ENCODE measurements around the gene KIF17.

The KIF17 gene

DNA sequence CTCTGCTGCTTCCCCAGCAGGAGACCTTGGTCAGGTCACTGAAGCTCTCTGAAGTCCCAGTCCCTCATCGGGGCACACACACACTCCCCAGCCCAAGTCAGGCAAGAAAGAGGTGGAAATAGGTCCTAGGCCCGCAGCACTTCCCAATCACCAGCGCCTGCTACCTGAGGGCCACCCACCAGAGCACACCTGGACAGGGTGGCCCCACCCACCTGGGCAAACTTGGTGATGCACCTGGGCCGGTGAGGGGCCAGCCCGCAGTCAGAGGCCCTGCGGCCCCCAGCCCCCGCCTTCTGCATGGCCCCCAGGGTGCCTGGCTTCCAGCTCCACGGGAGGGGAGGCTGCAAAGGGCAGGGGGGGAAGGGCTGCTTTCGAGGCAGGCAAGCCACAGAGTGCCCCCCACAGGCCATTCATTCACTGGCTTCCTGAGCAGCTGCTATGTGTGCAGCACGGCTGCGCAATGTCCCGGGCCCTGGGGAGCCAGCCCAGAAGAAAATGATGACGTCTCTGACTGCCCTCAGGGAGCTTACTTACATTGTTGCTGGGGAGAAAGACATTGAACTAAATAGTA lies 10.0 kb upstream of the KIF17 start:
- H3K4me3 ChIP-seq (ENCODE audit: low read depth, low read length): no peak overlapping the region

GRCh38 chr1:20726932-20727745 lies 9.3 kb upstream of the KIF17 start:
- no peak overlapping the region for H3K4me3 ChIP-seq (ENCODE audit: low read depth, low read length)

DNA sequence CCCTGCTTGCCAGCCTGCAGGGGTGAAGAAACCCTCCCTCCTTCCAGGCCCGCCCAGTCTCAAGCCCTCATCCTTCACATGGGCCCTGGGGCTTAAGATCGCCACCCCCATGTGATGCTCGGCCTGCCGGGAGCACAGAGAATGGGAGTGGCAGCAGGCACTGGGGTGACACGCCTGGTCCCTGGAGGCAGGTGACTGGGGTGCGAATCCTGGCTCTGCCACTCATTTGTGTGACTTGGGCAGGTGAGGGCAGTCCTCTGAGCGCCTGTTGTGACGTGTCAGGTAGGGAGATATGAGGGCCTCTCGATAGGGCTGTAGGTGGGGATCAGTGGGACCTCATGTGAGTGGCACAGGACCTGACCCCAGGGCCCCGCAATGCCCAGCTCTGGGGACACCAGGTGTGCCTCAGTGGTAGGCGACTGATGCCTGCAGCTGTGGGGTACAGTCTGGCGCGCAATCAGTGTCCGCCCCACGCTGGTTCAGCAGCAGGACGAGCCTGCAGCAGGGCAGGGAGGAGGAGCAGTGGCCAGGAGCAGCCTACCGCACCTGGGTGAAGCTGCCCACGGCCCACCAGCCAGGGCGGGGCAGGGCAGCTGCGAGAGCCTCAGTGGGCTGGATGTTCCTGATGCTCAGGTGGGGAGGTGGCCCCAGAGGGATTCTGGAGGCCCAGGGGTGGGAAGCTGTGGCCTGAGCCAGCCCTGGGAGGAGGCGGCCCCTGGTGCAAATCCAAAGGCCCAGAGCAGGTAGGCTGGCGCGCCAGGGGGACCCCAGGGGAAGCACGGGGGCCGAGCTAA lies 8.5 kb upstream of the KIF17 start:
- no peak overlapping the region for H3K4me3 ChIP-seq (ENCODE audit: low read depth, low read length)

- H3K4me3 ChIP-seq (ENCODE audit: low read depth, low read length): no peak overlapping the region
These were observed 7.6 kb upstream of the KIF17 start for GRCh38 chr1:20725189-20726117.

GRCh38 chr1:20724364-20725188 lies 6.8 kb upstream of the KIF17 start:
- no peak overlapping the region for H3K4me3 ChIP-seq (ENCODE audit: low read depth, low read length)

DNA sequence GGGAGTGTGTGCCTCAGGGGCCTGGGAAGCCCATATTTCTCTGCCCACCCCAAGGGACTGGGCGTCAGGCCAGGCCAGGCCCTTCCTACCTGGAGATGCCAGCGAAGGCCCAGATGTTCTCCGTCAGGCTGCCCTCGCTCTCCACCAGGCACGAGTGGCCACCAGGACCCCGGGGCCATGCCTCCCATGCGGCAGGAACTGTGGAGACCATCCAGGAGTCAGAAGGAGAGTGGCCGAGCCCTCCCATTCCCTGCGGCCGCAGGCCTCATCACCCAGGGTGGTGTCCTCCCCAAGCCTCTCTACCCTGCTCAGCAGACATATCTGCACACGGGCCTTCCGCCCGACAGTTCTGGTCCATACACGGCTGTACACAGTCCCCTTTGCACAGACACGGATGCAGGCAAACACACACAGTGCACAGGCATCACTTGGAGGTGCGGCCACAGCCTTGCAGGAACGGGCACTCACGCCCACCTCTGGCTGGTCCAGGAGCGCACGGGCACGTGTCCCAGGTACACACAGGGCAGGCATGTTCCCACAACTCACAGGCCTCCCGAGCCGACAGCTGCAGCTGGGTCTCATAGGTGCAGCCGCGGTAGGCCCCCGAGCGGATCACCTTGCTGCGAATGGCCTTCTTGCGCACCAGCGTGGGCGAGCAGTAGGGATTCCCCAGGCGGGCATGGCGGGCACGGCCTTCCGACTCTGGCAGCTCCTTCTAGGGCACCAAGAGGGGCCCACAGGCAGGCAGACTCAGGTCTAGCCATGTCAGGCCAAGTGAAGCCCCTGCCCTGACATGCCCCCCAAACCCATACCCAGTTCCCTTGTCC lies 5.9 kb upstream of the KIF17 start:
- H3K4me3 ChIP-seq (ENCODE audit: low read depth, low read length): no peak overlapping the region

DNA sequence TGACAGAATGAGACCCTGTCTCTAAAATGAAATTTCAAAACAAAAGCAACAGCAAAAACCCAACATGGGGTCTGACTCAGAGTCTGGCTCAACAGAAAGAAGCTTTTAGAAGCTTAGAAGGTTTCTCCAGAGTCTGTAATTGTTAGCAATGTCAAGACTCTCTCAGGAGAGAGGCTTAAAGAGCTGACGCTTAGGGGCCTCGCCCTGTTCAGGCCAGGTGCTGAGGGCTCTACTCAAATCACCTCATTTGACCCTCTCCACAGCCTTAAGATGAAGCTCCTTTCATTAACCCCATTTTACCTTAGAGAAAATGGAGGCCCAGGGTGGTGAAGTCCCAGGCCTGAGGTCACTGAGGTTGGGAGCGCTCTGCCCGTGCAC lies 5.3 kb upstream of the KIF17 start:
- no peak overlapping the region for H3K4me3 ChIP-seq (ENCODE audit: low read depth, low read length)

DNA sequence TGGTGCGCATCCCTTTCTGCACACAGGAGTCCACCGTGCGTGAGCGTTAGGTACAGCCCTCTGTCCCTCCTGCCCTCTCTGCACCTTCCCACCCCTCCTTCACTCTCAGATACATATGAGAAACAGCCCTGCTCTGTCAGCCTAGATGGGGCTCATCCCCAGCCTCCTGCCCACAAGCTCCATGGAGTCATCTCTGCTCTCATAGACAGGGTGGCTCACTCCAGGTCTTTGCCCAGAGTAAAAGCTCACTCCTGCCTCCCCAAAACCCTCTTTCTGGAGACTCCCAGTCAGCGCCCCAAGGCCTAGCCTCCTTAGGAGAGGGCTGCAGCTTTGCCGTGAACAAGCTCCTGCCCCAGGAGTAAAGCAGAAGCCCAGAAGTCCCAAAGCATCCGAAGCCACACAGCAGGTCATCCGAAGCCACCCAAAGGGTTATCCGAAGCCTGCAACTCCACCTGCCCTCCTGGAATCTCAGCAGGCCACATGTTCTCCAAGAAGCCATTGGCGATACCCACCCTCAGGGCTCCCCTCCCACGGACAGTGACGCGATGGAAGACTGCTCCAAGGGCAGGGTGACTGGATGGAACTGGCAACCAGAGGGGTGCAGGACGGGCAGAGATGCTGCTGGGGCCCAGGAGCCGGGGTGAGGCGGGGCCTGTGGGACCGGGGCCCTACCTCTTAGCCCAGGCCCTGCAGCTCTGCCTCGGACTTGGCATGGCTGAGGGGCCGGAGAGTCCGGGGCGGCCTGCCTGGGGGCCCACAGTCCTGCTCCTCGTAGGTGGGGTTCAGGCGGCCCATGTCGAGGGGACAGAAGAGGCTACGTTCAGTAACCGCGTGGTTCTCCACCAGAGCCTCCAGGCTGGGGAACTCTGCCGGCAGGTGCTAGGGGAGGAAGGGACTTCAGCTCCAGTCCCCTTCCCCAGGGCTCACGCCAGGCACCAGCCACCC lies 3.6 kb upstream of the KIF17 start:
- H3K4me3 ChIP-seq (ENCODE audit: low read depth, low read length): no peak overlapping the region

GRCh38 chr1:20720631-20721091 lies 2.9 kb upstream of the KIF17 start:
- H3K4me3 ChIP-seq (ENCODE audit: low read depth, low read length): no peak overlapping the region

DNA sequence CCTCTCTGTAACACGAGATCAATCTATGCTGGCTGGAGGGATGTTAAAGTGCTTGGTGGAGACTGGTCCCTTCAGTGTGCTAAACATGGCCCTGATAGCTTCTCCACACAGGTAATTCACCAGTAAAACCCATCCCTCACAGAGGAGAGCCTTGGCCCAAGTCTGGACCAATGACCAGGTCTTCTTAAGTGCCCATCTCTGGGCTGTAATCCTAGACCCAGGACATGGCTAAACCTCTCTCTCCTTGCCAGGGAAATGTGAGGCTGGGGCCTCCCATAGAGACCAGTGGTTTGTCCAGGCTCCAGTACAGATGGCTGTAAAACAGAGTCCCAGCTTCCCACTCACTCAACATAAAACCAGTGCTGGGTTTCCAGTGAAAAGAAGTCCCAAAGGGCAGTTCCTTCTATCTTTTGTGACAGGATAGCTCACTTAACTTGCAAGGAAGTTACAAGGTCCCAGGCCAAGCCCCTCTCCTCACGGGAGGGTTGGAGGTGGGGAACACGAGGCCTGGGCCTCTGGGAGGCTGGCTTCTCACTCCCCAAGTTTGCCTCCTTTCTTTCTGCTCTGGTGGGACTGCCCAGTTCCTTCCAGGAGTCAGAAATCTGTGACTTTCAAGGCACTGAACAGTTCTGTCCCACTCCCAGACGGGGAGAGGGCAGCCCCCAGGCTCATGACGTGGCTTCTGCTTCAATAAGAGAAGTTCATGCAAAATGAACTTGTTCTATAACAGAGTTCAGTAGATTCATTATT lies 2.2 kb upstream of the KIF17 start:
- H3K4me3 ChIP-seq (ENCODE audit: low read depth, low read length): no peak overlapping the region

DNA sequence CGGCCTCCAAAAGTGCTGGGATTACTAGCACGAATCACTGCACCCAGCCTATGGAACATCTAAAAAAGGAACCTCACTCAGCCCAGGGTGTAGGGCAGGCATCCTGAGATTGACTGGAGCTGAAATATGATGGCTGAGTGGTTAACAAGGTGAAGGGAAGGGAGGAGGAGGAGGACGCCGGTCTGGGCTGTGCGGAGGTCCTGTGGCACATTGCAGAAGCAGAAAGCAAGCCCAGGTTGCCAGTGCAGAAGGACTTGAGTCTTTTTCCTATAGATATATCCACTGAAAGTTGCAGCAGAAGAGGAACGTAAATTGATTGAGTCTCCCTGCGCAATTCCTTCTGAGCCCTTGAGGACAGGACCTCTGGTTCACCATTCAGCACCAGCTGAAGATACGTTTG lies 1.5 kb upstream of the KIF17 start:
- H3K4me3 ChIP-seq (ENCODE audit: low read depth, low read length): no peak overlapping the region

- peak overlapping the region; percentile 25 for H3K4me3 ChIP-seq (ENCODE audit: low read depth, low read length)
These were observed 606 bp upstream of the KIF17 start for GRCh38 chr1:20718343-20718882.

- H3K4me3 ChIP-seq (ENCODE audit: low read depth, low read length): no peak overlapping the region
These were observed 1.6 kb downstream of the KIF17 start for GRCh38 chr1:20716232-20716631.

DNA sequence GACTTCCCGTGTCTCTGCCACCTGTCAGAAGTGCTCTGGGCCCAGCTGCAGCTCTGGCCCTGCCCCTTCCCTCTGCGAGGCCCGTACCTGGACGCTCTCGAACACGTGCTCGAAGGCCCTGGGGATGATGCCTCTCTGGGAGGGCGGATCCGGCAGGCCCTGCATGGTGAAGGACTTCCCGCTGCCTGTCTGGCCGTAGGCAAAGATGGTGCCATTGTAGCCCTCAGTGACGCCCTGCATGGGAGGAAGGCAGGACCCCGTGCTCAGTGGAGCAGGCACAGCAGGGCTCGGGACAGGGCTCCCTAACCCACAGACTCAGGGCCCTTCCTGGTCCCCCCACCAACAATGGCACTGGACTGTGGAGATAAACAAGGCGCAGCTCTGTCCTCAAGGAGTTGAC lies 2.4 kb downstream of the KIF17 start:
- no peak overlapping the region for H3K4me3 ChIP-seq (ENCODE audit: low read depth, low read length)

DNA sequence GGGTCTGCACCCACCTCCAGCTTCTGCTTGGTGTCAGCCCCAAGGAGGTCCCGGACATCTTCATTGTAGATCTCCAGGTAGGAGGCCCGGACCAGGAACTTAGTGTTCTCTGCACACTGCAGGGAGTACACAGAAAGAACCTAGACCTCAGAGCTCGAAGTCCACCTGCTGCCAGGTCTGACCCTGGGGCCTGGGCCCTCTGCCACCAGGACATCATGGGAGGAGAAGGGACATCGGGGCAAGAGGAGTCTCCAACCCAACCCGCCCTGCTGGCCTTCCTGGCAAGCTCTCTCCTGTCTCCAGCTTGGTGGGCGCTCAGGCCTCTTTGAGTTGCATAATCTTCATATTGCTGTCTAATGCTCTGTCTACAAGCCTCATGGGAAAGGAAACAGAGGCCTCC lies 4.4 kb downstream of the KIF17 start:
- H3K4me3 ChIP-seq (ENCODE audit: low read depth, low read length): no peak overlapping the region

GRCh38 chr1:20712215-20712577 lies 5.6 kb downstream of the KIF17 start:
- no peak overlapping the region for H3K4me3 ChIP-seq (ENCODE audit: low read depth, low read length)
